Natural killer cell treated with Interleukin-12 subunit alpha and Interleukin-12 subunit beta and Interleukin-15 and Interleukin-18, amount 100 ng/mL, for 72 hours (primary cell): ENCODE data around the gene SPAG9. TPM values are rescaled to one million over a fixed set of nuclear protein-coding genes. Genes with fewer than 3 reads are reported as not detected.

Experiments used
- ATAC-seq, 2 donors: fragments of 150-1000 bp; cut with Tn5 transposase in 1 of 2; sonication (Bioruptor Pico), chemical (Tn5 transposase) in 1 of 2; 2 replicates each; pipeline ENCODE4 v1.10.0; 2021
- DNase-seq: peaks from one replicate; pipeline ENCODE4 v3.0.0; 2022; ENCODE audit warnings: low spot score
- H3K27ac Mint-ChIP-seq, 2 donors: 1 replicate in 1 of 2; 2 replicates in 1 of 2; pipeline ENCODE4 v1.8.0; 2022; ENCODE audit warnings: mixed read lengths in 2 of 2, mild to moderate bottlenecking in 1 of 2, moderate library complexity in 1 of 2
- H3K27me3 Mint-ChIP-seq, 2 donors: 1 replicate in 1 of 2; 2 replicates in 1 of 2; pipeline ENCODE4 v1.8.0; 2022; ENCODE audit warnings: mixed read lengths in 2 of 2
- H3K36me3 Mint-ChIP-seq: one replicate; pipeline ENCODE4 v1.8.0; 2022; ENCODE audit warnings: mixed read lengths
- H3K4me1 Mint-ChIP-seq, 2 donors: 1 replicate in 1 of 2; 2 replicates in 1 of 2; pipeline ENCODE4 v1.8.0; 2022; ENCODE audit warnings: low read depth in 2 of 2, mixed read lengths in 2 of 2, mild to moderate bottlenecking in 1 of 2
- H3K4me3 Mint-ChIP-seq: one replicate; pipeline ENCODE4 v1.8.0; 2022; ENCODE audit warnings: mixed read lengths
- H3K9me3 Mint-ChIP-seq: 2 replicates; pipeline ENCODE4 v1.8.0; 2022; ENCODE audit warnings: mixed read lengths
- total RNA-seq, 2 donors: library from RNA; stranded (reverse); gene quantifications; one replicate each; pipeline ENCODE4 v1.2.3, GENCODE V29; 2022

SPAG9 gene
- total RNA-seq, 2 donors from 2014 or later, result 49.2 to 87.5 TPM

DNA sequence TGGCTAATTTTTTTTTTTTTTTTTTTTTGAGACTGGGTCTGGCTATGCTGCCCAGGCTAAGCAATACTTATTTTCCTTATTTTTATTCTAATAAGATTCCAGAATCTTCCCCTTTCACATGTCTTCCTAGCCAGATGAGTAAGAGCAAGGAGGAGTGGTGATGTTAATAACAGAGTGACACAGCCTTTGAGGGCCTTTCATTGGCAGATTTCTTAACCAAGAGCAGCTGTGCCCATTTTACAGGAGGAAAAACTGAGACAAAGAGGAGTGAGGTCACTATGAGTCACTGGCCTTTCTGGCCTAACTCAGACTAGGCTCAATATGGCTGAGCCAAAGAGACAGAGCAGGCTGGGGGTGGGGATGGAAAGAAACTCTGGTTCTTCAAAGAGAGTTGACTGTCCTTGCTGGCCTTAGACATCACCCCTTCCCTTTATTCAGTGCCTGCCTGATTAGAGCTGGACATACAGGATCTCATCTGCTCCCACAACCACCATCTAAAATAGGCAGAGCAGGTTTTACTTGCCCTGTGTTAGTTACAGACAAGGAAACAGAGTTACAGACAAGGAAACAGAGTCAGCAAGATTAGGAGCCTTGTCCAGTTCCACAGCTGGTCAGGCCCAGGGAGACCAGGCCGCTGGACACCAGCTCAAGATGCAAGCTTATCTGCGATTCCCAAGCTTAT lies 204.5 kb downstream of the SPAG9 start:
- no peak overlapping the region for H3K4me3 Mint-ChIP-seq

DNA sequence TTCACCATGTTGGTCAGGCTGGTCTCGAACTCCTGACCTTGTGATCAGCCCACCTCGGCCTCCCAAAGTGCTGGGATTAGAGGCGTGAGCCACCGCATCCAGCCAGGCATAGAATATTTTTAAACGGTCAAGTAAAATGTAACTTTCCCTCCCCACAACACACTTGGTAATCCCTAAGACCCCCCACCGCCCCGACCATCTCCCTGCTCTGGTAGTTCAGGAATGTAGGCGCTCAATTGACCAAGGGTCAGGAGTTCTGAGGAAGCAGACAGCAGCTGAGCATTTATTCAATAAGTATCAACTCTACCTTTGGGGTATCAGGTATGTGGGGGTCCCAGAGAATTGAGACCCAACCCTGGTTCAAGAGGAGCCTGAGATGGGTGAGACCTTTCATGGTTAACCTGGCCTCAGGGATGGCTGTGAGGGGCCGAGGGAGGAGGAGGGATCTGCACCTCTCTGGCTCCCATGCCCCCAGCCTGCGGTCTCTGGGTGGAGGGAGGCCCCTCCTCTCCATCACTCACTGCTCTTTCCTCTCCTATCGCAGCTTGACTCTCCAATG lies 206.1 kb downstream of the SPAG9 start:
- DNase-seq (no peak), ATAC-seq (no peak)
- no peak overlapping the region for H3K4me3 Mint-ChIP-seq
- H3K27ac Mint-ChIP-seq, result no peak overlapping the region
- peaks cover 25 to 27% of the 10 kb centered on the region in 2 donors for H3K4me1 Mint-ChIP-seq
- H3K27me3 Mint-ChIP-seq, result peaks cover 0 to 4% of the 10 kb centered on the region in 2 donors
- no peaks in the 10 kb centered on the region for H3K36me3 Mint-ChIP-seq
- no peaks in the 10 kb centered on the region for H3K9me3 Mint-ChIP-seq

More for the DNA sequence above, 204.5 kb downstream of the SPAG9 start:
- Mint-ChIP-seq H3K27ac (peak overlapping the region; percentile 79 to 81), H3K27me3 (peaks cover 0 to 5% of the 10 kb centered on the region in 2 donors), H3K36me3 (no peaks in the 10 kb centered on the region), H3K4me1 (peaks cover 16 to 17% of the 10 kb centered on the region in 2 donors), H3K9me3 (no peaks in the 10 kb centered on the region)
- DNase-seq (no peak), ATAC-seq (peak in 1 of 2 donors; percentile 67)

DNA sequence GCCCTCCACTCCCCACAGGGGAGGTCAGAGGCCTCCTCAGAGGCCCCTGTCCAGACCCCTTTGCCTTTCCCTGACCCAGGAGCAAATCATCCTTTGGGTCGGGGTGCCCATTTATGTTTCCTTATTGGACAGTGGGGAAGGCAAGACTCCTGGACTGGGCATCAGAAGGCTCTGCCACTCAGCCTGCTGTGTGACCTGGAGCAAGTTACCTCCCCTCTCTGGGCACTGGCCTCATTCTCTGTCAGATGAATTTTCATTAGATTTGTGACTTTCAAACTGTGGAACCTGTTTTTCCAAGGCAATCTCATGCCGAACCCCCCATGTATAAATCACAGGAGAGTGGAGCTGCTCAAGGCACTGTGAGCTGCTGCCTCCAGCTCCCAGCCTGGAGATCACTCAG lies 207.5 kb downstream of the SPAG9 start:
- DNase-seq (no peak), ATAC-seq (no peak)
- Mint-ChIP-seq H3K4me1 (peaks cover 28 to 34% of the 10 kb centered on the region in 2 donors), H3K27ac (no peak overlapping the region), H3K36me3 (no peaks in the 10 kb centered on the region), H3K9me3 (no peaks in the 10 kb centered on the region), H3K27me3 (peaks cover 0 to 5% of the 10 kb centered on the region in 2 donors), H3K4me3 (no peak overlapping the region)

Other genes with a start within 250 kb of the SPAG9 start
- 100 to 1,000 TPM; 188 to 245 TPM for gene NME1, start 32.7 kb upstream of the SPAG9 start, total RNA-seq
- gene NME2, start 45.5 kb upstream of the SPAG9 start, total RNA-seq, result 100 to 1,000 TPM; 401 to 499 TPM
- 10 to 100 TPM; 10.4 to 14.6 TPM for gene MBTD1, start 139.2 kb upstream of the SPAG9 start, total RNA-seq
- 10 to 100 TPM; 32.3 to 50.8 TPM for gene UTP18, start 139.7 kb upstream of the SPAG9 start, total RNA-seq